Neural progenitor cell (in vitro differentiated cells): ENCODE results near the gene TIAM2. TPM values are rescaled to one million over a fixed set of nuclear protein-coding genes. Genes with fewer than 3 reads are reported as not detected.

Experiments used
- DNase-seq: peaks from one replicate; pipeline ENCODE4 v3.0.0-alpha.2; 2016; ENCODE audit warnings: low spot score
- H2AFZ ChIP-seq: fragments of 200-600 bp; sonication (generic); replicated peaks from 2 replicates; pipeline ENCODE4 v1.6.1; 2016; ENCODE audit warnings: antibody characterized with exemption
- H3F3A ChIP-seq: fragments of 200-600 bp; sonication (generic); 2 replicates; pipeline ENCODE4 v1.6.1; 2016; ENCODE audit warnings: antibody characterized with exemption, low read depth
- H3K27ac ChIP-seq: fragments of 200-600 bp; sonication (generic); 2 replicates; pipeline ENCODE4 v1.5.1; 2016; ENCODE audit warnings: mild to moderate bottlenecking
- H3K27me3 ChIP-seq: fragments of 200-600 bp; sonication (generic); 2 replicates; pipeline ENCODE4 v1.6.1; 2016; ENCODE audit warnings: mild to moderate bottlenecking, moderate library complexity
- H3K36me3 ChIP-seq: fragments of 200-600 bp; sonication (generic); 2 replicates; pipeline ENCODE4 v1.5.1; 2016
- H3K4me1 ChIP-seq: fragments of 200-600 bp; sonication (generic); 2 replicates; pipeline ENCODE4 v1.6.1; 2016; ENCODE audit warnings: mixed run types
- H3K4me2 ChIP-seq: fragments of 200-600 bp; sonication (generic); 2 replicates; pipeline ENCODE4 v1.6.1; 2016
- H3K4me3 ChIP-seq: fragments of 200-600 bp; sonication (generic); 2 replicates; pipeline ENCODE4 v1.5.1; 2016
- H3K79me2 ChIP-seq: fragments of 200-600 bp; sonication (generic); 2 replicates; pipeline ENCODE4 v1.6.1; 2016; ENCODE audit warnings: low read depth
- H3K9ac ChIP-seq: fragments of 200-600 bp; sonication (generic); 2 replicates; pipeline ENCODE4 v1.6.1; 2016
- H3K9me3 ChIP-seq: fragments of 200-600 bp; sonication (generic); 2 replicates; pipeline ENCODE4 v1.5.1; 2016; ENCODE audit warnings: low read depth
- H4K20me1 ChIP-seq: fragments of 200-600 bp; sonication (generic); 2 replicates; pipeline ENCODE4 v1.6.1; 2016; ENCODE audit warnings: low read depth
- H3K27ac Mint-ChIP-seq: 3 replicates; pipeline ENCODE4 v1.8.0; 2021; ENCODE audit warnings: mixed read lengths
- H3K27me3 Mint-ChIP-seq: 2 replicates; pipeline ENCODE4 v1.8.0; 2022; ENCODE audit warnings: low read depth, mild to moderate bottlenecking, inconsistent platforms, moderate library complexity, mixed read lengths; ENCODE audit not compliant: insufficient read depth
- H3K36me3 Mint-ChIP-seq: 3 replicates; pipeline ENCODE4 v1.8.0; 2021; ENCODE audit warnings: mixed read lengths
- H3K4me1 Mint-ChIP-seq: 3 replicates; pipeline ENCODE4 v1.8.0; 2021; ENCODE audit warnings: mixed read lengths
- H3K4me3 Mint-ChIP-seq: 3 replicates; pipeline ENCODE4 v1.8.0; 2021; ENCODE audit warnings: mild to moderate bottlenecking, moderate library complexity, mixed read lengths
- H3K9me3 Mint-ChIP-seq: 3 replicates; pipeline ENCODE4 v1.8.0; 2020; ENCODE audit warnings: mixed read lengths
- EZH2 ChIP-seq: fragments of 200-600 bp; sonication (generic); IDR thresholded peaks from 2 replicates; pipeline ENCODE4 v1.6.1; 2017; ENCODE audit warnings: antibody characterized with exemption, mild to moderate bottlenecking, moderate library complexity
- EZH2phosphoT487 ChIP-seq: fragments of 200-600 bp; sonication (generic); IDR thresholded peaks from 2 replicates; pipeline ENCODE4 v1.6.1; 2017; ENCODE audit warnings: antibody characterized with exemption
- total RNA-seq: library from RNA; depleted of rRNA; stranded (reverse); fragments of >200 nt; gene quantifications from 2 replicates; pipeline ENCODE4 v1.2.3, GENCODE V29; 2015; ENCODE audit warnings: low replicate concordance
- TF ChIP-seq, protein P1 (sequence below): fragments of 200-600 bp; sonication (generic); IDR thresholded peaks from 2 replicates; pipeline ENCODE4 v1.5.1; 2017; ENCODE audit warnings: antibody characterized with exemption, mild to moderate bottlenecking

TIAM2 gene
- total RNA-seq, 1 donor from 2014 or later: 22.8 TPM

DNA sequence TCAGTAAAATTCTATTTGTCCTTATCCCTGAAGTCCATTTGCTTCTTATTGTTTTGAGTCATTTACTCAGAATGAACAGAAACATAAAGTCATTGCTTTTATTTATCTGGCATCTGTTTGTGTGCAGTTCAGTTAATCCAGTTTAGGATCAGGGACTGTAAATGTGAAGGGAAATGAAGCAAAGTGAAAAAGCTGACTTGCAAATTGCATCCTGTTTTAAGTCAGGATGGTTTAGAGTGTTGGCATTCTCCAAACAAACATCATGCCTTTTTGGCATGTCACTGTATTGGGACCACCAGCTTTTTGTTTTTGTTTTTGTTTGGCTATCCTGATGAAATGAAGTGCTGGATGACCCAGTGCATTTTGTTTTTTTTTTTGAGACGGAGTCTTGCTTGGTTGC is 168.5 kb downstream of the TIAM2 start:
- peaks cover 2% of the 10 kb centered on the region for H3K4me1 Mint-ChIP-seq
- H3K79me2 ChIP-seq: no peaks in the 10 kb centered on the region
- peaks cover 14% of the 10 kb centered on the region for H3K36me3 Mint-ChIP-seq

DNA sequence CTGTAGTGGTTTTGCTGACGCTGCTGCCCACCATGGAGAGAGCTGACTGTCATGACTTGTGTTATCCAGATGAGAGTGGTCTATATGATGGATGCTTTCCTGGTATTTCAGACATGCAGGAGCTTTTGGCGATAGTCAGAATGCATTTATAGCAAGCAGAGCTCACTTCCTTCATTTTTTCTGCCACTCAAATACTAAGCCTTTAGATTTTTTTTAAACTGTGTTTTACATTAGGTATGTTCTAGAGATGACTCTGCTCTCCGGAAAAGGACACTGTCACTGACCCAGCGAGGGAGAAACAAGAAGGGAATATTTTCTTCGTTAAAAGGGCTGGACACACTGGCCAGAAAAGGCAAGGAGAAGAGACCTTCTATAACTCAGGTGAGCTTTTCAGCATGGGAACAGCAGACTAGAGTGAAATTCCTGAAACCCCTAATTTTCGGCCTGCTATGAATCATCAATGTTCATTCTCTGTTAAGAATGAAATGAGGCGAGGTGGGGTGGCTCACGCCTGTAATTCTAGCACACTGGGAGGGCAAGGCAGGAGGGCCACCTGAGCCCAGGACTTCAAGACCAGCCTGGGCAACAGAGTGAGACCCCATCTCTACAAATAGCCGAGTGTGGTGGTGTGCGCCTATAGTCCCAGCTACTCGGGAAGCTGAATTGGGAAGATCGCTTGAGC is 170.1 kb downstream of the TIAM2 start:
- peaks cover 2% of the 10 kb centered on the region for H3K4me1 Mint-ChIP-seq
- H3K36me3 Mint-ChIP-seq: peaks cover 14% of the 10 kb centered on the region
- Histone ChIP-seq H3K4me2 (no peak overlapping the region), H3K9ac (no peak overlapping the region), H2AFZ (no peak overlapping the region), H3K9me3 (no peaks in the 10 kb centered on the region), H4K20me1 (no peaks in the 10 kb centered on the region), H3K79me2 (no peaks in the 10 kb centered on the region), H3K27me3 (no peaks in the 10 kb centered on the region), H3K27ac (no peak overlapping the region), H3K4me1 (no peaks in the 10 kb centered on the region), H3K4me3 (no peak overlapping the region), H3K36me3 (no peaks in the 10 kb centered on the region), H3F3A (no peaks in the 10 kb centered on the region)
- H3K27ac Mint-ChIP-seq: no peak overlapping the region
- TF ChIP-seq EZH2: no peak
- TF ChIP-seq, protein P1, sequence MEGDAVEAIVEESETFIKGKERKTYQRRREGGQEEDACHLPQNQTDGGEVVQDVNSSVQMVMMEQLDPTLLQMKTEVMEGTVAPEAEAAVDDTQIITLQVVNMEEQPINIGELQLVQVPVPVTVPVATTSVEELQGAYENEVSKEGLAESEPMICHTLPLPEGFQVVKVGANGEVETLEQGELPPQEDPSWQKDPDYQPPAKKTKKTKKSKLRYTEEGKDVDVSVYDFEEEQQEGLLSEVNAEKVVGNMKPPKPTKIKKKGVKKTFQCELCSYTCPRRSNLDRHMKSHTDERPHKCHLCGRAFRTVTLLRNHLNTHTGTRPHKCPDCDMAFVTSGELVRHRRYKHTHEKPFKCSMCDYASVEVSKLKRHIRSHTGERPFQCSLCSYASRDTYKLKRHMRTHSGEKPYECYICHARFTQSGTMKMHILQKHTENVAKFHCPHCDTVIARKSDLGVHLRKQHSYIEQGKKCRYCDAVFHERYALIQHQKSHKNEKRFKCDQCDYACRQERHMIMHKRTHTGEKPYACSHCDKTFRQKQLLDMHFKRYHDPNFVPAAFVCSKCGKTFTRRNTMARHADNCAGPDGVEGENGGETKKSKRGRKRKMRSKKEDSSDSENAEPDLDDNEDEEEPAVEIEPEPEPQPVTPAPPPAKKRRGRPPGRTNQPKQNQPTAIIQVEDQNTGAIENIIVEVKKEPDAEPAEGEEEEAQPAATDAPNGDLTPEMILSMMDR: no peak
- TF ChIP-seq EZH2phosphoT487: no peak
- H3K9me3 Mint-ChIP-seq: peaks cover 2% of the 10 kb centered on the region
- no peak for DNase-seq
- peaks cover 3% of the 10 kb centered on the region for H3K27me3 Mint-ChIP-seq
- H3K4me3 Mint-ChIP-seq: no peak overlapping the region

More for the DNA sequence above, 168.5 kb downstream of the TIAM2 start:
- no peak for TF ChIP-seq EZH2
- TF ChIP-seq, protein P1: no peak
- no peak for TF ChIP-seq EZH2phosphoT487
- peaks cover 5% of the 10 kb centered on the region for H3K27me3 Mint-ChIP-seq
- H3F3A ChIP-seq: no peaks in the 10 kb centered on the region
- H3K27ac Mint-ChIP-seq: no peak overlapping the region
- no peaks in the 10 kb centered on the region for H3K4me1 ChIP-seq
- H2AFZ ChIP-seq: no peak overlapping the region
- no peak overlapping the region for H3K4me2 ChIP-seq
- no peaks in the 10 kb centered on the region for H3K27me3 ChIP-seq
- no peaks in the 10 kb centered on the region for H3K36me3 ChIP-seq
- H3K9me3 Mint-ChIP-seq: peaks cover 2% of the 10 kb centered on the region
- H3K27ac ChIP-seq: no peak overlapping the region
- no peak overlapping the region for H3K9ac ChIP-seq
- no peak overlapping the region for H3K4me3 ChIP-seq
- no peak for DNase-seq
- no peaks in the 10 kb centered on the region for H4K20me1 ChIP-seq
- no peak overlapping the region for H3K4me3 Mint-ChIP-seq
- H3K9me3 ChIP-seq: no peaks in the 10 kb centered on the region

DNA sequence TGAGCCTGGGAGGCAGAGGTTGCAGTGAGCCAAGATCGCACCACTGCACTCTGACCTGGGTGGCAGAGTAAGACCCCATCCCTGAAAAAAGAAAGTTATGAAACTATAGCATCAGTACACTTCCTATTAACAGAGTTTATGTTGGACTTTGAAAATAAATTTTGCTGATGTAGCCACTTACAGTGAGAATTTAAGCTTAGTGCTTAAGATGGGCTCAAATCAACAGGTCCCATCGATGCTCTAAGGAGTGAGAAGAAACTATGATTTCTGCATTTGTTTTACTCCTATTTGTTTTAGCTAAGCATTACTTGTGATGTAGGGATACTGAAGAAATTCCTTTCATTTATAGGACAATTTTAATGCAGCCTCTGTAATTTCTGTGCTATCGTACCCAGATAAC is 175.4 kb downstream of the TIAM2 start:
- no peak overlapping the region for H3K27ac ChIP-seq
- peaks cover 11% of the 10 kb centered on the region for H3K4me1 ChIP-seq
- H3K4me3 ChIP-seq: no peak overlapping the region
- H4K20me1 ChIP-seq: no peaks in the 10 kb centered on the region
- no peaks in the 10 kb centered on the region for H3K27me3 ChIP-seq
- no peaks in the 10 kb centered on the region for H3K9me3 ChIP-seq
- H3K36me3 ChIP-seq: no peaks in the 10 kb centered on the region
- TF ChIP-seq EZH2: no peak
- TF ChIP-seq EZH2phosphoT487: no peak
- TF ChIP-seq, protein P1: no peak
- Mint-ChIP-seq H3K36me3 (peaks cover 8% of the 10 kb centered on the region), H3K27ac (no peak overlapping the region), H3K27me3 (no peaks in the 10 kb centered on the region), H3K9me3 (no peaks in the 10 kb centered on the region), H3K4me3 (no peak overlapping the region), H3K4me1 (peaks cover 29% of the 10 kb centered on the region)
- no peaks in the 10 kb centered on the region for H3K79me2 ChIP-seq
- H3K4me2 ChIP-seq: no peak overlapping the region
- H3K9ac ChIP-seq: no peak overlapping the region
- no peak for DNase-seq
- no peak overlapping the region for H2AFZ ChIP-seq
- no peaks in the 10 kb centered on the region for H3F3A ChIP-seq
